NCI-H345 treated with DMSO at 0.1 percent for 48 hours (cell line): Measurements from ENCODE around the gene WSB1.
"Not testable (repeated sequence)": the region's sequence is repeated elsewhere in the genome, so short reads cannot be mapped to it uniquely, and the experiment has no call there.

Experiments
- DNase-seq: peaks from one replicate; lab custom pipeline; 2025; ENCODE audit not compliant: unreplicated experiment; lab: John Stamatoyannopoulos, UW

The WSB1 gene

DNA sequence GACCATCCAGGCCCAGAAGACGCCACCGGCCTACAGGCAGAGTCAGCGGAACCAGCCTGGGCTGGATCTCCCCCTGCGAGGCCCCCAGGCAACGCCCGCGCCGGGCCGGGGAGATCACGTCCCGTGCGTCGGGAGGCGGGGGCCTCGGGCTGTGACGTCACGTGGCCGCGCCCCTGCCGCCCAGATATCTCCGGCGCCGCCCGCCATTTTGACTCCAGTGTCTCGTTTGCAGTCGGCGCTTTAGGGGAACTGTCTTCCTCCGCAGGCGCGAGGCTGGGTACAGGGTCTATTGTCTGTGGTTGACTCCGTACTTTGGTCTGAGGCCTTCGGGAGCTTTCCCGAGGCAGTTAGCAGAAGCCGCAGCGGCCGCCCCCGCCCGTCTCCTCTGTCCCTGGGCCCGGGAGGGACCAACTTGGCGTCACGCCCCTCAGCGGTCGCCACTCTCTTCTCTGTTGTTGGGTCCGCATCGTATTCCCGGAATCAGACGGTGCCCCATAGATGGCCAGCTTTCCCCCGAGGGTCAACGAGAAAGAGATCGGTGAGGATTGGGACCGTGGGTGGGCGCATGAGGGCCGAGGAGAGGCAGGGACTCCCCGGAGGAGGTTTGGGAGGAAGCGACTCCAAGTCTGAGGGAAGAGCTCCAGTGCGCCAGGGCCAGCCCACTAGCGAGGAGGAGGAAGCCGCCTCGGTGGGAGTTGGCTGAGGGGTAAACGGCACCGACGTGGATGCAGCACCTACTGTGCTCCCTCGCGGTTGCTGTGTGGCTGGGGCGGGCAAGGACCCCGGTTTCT is at the start of gene WSB1:
Gene WSB1 (plus strand): TSS at position 217 of the 791 bp plus-strand sequence. CDS start 282 bp downstream, at position 499.
- DNase-seq, result peak; percentile 81

DNA sequence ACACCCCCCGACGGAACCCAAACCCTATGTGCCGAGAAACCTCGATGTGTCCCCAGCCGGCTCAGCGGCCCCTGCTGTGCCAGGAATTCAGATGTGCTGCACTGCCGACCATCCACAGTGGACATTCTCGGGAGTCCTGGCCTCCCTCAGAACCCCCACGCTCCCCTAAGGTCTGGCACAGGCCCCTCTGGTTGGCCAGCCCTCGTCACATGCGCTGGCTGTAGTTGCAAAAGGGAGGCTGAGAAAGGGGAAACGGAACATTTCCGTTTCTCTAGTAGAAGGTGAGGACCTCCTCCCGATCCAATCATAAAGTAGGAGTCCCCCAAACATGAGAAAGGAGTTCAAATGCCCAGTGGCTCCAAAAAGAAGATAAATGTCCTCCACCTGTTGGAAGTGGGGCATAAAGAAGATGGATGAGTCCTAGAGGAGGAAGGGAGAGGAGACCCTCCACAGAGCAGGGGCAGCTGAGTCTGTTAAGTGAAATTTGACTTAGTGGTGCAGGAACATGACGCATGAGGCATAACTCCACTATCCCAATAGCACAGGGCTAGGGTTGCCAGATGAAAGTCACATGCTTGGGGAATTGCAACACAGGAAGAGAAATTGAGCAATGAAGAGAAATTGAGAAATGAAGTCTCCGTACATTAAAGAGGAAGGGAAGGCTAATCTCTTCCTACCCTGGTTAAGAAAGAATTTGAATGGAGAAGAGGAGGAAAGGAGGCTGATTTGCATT is 49.3 kb upstream of the WSB1 start:
- no peak for DNase-seq

- DNase-seq, result peak; percentile 57
These were observed 48.7 kb upstream of the WSB1 start for GRCh38 chr17:27245230-27245696.

- DNase-seq, result no peak
These were observed 47.4 kb upstream of the WSB1 start for GRCh38 chr17:27246537-27246936.

- peak; percentile 32 for DNase-seq
These were observed 46.6 kb upstream of the WSB1 start for GRCh38 chr17:27247071-27247957.

DNA sequence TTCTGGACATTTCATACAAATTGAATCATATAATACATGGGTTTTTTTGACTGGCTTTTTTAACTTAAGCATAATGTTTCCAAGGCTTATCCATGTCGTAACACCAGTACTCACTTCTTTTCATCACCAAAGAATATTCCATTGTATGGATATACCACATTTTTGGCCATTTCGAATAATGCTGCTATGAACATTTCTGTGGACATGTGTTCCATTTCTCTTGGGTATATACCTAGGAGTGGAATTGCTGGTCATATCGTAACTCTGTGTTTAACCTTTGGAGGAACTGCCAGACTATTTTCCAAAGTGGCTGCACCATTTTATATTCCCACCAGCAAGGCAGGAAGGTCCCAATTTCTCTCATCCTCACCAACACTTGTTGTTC is 46.0 kb upstream of the WSB1 start:
- DNase-seq, result no peak

GRCh38 chr17:27250791-27251190 is 43.1 kb upstream of the WSB1 start:
- not testable (repeated sequence) for DNase-seq

DNA sequence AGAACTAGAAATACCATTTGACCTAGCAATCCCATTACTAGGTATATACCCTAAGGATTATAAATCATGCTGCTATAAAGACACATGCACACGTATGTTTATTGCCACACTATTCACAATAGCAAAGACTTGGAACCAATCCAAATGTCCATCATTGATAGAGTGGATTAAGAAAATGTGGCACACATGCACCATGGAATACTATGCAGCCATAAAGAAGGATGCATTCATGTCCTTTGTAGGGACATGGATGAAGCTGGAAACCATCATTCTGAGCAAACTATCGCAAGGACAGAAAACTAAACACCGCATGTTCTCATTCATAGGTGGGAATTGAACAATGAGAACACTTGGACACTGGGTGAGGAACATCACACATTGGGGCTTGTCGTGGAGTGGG is 39.1 kb upstream of the WSB1 start:
- DNase-seq, result not testable (repeated sequence)

DNA sequence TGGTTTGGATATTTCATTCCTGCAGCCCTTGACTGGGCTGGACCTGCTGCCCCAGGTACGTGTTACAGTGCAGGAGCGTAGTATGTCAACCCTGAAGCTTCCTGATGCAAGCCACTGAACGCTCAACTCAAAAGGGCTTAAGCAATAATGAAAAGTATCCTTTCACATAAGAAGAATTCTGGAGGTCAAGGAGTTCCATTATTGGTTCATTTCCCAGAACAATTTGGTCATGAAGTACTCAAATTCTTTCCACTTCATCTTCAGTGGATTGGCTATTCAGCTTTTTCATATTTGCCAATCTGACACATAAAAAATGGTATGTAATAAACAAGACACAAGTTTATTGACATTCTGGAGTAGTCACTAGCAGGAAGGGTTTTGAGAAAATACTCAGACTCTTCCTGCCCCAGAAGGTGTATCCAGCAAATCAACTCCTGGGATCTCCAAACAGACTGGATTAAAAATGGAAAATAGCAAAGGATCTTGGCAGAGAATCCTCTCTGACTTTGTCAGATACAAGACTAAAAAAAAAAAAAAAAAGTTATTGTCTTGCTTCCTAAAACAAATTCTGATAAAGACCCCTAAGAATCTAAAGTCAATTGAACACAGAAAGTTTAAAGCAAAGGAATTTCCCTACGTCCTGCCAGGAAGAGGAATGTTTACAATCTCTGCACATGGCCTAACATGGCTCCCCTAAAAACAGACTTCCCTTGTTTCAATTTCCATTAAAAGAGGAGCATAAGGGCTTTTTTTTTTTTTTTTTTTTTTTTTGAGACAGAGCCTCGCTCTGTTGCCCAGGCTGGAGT is 37.5 kb upstream of the WSB1 start:
- no peak for DNase-seq

DNA sequence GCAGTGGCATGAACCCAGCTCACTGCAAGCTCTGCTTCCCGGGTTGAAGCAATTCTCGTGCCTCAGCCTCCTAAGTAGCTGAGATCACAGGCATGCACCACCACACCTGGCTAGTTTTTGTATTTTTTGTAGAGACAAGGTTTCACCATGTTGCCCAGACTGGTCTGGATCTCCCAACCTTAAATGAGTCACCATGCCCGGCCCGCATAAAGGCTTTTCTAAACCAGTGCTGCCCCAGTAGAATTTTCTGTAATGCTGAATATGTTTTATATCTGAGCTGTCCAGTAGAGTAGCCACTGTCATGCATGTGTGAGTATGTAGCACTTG is 36.9 kb upstream of the WSB1 start:
- no peak for DNase-seq

DNA sequence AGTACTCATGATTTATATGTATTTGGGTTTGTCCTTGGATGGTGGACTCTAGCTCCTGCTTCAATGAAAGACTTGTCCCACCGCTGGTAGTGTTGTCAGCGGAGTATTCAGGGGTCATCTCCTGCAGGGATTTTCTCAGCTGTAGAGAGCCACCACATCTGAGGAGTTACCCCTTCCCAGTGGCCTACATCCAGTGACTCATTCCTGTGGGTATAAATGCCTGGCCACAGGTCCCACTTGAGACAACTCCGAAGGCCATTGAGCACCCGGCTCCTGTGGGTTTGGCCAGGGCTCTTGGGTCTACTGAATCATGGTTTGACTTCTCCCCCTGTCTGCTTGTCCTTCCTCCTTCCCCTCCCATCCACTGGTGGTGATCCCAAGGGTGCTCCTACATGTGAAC is 34.6 kb upstream of the WSB1 start:
- no peak for DNase-seq

DNA sequence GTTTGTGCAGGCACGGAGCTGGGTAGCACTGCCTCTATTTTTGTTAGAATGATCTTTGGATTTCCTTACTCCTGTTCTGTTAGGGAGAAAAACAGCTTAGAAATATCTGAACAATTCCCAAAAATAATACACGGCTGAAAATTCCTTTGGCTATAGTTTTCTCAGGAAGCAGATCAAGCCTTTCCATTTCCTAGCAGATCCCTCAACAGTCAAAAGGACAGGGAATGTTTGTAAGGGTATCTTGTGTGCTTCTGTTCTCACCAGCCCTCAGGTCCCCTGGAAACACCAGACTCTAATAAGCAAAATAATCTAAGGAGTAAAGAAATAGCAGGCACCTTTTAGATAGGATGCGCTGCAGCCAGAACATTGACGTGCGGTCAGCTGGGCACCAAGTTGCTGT is 30.5 kb upstream of the WSB1 start:
- DNase-seq, result no peak

DNA sequence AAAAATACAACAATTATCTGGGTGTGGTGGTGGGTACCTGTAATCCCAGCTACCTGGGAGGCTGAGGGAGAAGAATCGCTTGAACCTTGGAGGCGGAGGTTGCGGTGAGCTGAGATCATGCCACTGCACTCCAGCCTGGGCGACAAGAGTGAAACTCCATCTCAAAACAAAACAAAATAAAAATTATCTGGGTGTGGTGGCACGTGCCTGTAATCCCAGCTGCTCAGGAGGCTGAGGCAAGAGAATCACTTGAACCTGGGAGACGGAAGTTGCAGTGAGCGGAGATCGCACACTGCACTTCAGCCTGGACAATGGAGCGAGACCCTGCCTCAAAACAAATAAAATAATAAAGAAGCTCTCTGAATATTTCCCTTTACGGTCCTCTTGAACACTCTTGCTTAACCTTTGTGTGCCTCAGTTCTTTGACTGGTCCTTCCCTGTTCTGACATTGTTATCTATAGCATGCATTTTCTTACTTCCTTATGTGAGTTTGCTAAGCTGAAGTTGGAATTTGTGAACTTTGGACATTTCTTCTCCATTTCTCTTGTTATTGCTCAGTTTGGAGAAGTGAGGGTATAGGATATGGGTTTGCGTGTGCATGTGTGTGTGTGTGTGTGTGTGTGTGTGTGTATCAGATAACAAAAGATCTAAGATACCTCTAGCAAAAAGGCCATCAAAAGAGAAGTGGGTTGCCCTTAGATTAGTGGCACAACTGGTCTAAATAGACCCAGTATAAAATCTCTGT is 29.7 kb upstream of the WSB1 start:
- no peak for DNase-seq

DNA sequence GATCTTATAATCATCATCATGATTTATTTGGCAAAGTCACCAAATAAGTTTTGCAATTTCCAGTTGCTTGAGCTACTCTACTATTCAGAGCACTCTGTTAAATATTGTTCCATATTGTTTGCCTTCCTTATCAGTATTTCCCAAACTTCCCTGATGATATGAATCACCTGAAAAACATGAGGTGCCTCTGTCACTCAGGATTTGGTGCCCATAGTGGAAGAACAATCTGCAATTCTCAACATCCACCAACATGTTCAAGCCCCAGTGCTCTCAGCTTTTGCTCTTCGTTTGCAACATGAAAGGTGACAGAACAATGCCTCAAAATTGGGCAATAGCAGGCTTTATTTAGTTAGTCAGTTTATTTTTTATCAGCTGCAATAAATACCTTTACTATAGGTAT is 28.6 kb upstream of the WSB1 start:
- no peak for DNase-seq

DNA sequence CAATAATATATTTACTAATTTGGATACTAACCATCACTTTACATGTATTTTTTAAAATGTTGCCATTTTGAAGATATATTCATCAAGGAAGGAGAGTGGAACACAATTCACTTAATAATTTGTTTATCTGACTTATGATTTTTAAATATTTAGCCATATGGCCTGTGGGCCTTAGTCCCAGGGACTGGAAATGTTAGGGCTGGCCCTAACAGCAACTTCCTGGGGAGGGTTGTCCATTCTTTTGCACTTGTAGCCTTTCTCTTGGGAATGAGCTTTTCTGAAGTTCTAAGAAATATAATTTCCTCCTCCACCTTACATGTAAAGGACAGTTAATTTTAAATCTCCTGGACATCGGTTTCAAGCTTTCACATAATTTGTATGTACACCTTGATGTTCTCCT is 27.7 kb upstream of the WSB1 start:
- no peak for DNase-seq

- DNase-seq, result no peak
These were observed 25.4 kb upstream of the WSB1 start for GRCh38 chr17:27268394-27269085.

DNA sequence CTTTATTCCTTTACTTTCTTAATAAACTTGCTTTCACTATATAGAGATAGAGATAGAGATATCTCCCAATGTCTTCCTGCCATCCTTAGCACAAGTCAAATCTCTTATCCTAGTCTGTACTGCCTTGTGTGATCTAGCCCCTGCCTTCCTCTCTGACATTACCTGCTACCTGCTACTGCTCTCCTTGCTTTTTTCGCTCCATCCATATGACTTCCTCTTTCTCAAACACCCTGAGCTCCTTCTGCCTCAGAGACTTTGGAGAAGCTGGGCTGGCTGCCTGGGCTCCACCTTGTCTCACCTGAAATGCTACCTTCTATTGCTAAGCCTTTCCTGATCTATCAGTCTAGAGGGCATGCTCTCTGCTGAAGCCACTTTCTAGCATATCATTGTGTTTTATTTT is 24.7 kb upstream of the WSB1 start:
- no peak for DNase-seq

GRCh38 chr17:27269974-27270373 is 23.9 kb upstream of the WSB1 start:
- DNase-seq, result no peak

- no peak for DNase-seq
These were observed 17.2 kb upstream of the WSB1 start for GRCh38 chr17:27276653-27277156.
